Measurements from ENCODE around the gene SCFD2. TPM values are rescaled to one million over a fixed set of nuclear protein-coding genes. Genes with fewer than 3 reads are reported as not detected.
"Not testable (repeated sequence)": the region's sequence is repeated elsewhere in the genome, so short reads cannot be mapped to it uniquely, and the experiment has no call there.

Gene SCFD2
- total RNA-seq, 1 donor from 2014 or later: 13.2 TPM

- Histone ChIP-seq H3K27me3 (ENCODE audit: low read depth) (no peaks in the 10 kb centered on the region), H3K27ac (no peak overlapping the region), H3K36me3 (no peaks in the 10 kb centered on the region), H3K9me3 (no peaks in the 10 kb centered on the region), H3K4me1 (no peaks in the 10 kb centered on the region), H3K4me3 (no peak overlapping the region)
- no peak for DNase-seq
- intact Hi-C loops (cut with DNase I): no loop called here
- ATAC-seq: no peak
- TF ChIP-seq, protein P1, sequence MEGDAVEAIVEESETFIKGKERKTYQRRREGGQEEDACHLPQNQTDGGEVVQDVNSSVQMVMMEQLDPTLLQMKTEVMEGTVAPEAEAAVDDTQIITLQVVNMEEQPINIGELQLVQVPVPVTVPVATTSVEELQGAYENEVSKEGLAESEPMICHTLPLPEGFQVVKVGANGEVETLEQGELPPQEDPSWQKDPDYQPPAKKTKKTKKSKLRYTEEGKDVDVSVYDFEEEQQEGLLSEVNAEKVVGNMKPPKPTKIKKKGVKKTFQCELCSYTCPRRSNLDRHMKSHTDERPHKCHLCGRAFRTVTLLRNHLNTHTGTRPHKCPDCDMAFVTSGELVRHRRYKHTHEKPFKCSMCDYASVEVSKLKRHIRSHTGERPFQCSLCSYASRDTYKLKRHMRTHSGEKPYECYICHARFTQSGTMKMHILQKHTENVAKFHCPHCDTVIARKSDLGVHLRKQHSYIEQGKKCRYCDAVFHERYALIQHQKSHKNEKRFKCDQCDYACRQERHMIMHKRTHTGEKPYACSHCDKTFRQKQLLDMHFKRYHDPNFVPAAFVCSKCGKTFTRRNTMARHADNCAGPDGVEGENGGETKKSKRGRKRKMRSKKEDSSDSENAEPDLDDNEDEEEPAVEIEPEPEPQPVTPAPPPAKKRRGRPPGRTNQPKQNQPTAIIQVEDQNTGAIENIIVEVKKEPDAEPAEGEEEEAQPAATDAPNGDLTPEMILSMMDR (IDR thresholded peaks at IDR 0.05): no peak
Measured at GRCh38 chr4:53267026-53267425, 98.8 kb downstream of the SCFD2 start.

DNA sequence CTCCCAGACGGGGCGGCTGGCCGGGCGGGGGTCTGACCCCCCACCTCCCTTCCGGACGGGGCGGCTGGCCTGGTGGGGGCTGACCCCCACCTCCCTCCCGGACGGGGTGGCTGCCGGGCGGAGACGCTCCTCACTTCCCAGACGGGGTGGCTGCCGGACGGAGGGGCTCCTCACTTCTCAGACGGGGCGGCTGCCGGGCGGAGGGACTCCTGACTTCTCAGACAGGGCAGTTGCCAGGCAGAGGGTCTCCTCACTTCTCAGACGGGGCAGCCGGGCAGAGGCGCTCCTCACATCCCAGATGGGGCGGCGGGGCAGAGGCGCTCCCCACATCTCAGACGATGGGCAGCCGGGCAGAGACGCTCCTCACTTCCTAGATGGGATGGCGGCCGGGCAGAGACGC lies 109.9 kb downstream of the SCFD2 start:
- DNase-seq; H3K27ac ChIP-seq; H3K27me3 ChIP-seq (ENCODE audit: low read depth); intact Hi-C loops (cut with DNase I); H3K36me3 ChIP-seq; H3K4me1 ChIP-seq; H3K9me3 ChIP-seq; ATAC-seq; H3K4me3 ChIP-seq: not testable (repeated sequence)

- no peak for ATAC-seq
- DNase-seq: no peak
- H3K4me3 ChIP-seq: no peak overlapping the region
- intact Hi-C loops (cut with DNase I): no loop called here
- no peaks in the 10 kb centered on the region for H3K27me3 ChIP-seq (ENCODE audit: low read depth)
- TF ChIP-seq, protein P1 (IDR thresholded peaks at IDR 0.05): no peak
- no peaks in the 10 kb centered on the region for H3K36me3 ChIP-seq
- peaks cover 5% of the 10 kb centered on the region for H3K9me3 ChIP-seq
- no peak overlapping the region for H3K27ac ChIP-seq
- no peaks in the 10 kb centered on the region for H3K4me1 ChIP-seq
Measured at GRCh38 chr4:53240573-53240972, 125.3 kb downstream of the SCFD2 start.

GRCh38 chr4:53238352-53238751 lies 127.5 kb downstream of the SCFD2 start:
- H3K27me3 ChIP-seq (ENCODE audit: low read depth); H3K27ac ChIP-seq; DNase-seq; H3K9me3 ChIP-seq; ATAC-seq; H3K4me1 ChIP-seq; H3K4me3 ChIP-seq; intact Hi-C loops (cut with DNase I); H3K36me3 ChIP-seq: not testable (repeated sequence)

DNA sequence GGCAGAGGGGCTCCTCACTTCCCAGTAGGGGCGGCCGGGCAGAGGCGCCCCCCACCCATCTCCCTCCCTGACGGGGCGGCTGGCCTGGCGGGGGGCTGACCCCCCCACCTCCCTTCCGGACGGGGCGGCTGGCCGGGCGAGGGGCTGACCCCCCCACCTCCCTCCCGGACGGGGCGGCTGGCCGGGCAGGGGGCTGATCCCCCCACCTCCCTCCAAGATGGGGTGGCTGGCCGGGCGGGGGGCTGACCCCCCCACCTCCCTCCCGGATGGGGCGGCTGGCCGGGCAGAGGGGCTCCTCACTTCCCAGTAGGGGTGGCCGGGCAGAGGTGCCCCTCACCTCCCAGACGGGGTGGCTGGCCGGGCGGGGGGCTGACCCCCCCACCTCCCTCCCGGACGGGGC lies 128.1 kb downstream of the SCFD2 start:
- H3K4me1 ChIP-seq; H3K27ac ChIP-seq; H3K9me3 ChIP-seq; DNase-seq; H3K4me3 ChIP-seq; intact Hi-C loops (cut with DNase I); H3K27me3 ChIP-seq (ENCODE audit: low read depth); H3K36me3 ChIP-seq; ATAC-seq: not testable (repeated sequence)

- DNase-seq; ATAC-seq; intact Hi-C loops (cut with DNase I): not testable (repeated sequence)
Measured at GRCh38 chr4:53236624-53237023, 129.2 kb downstream of the SCFD2 start.

DNA sequence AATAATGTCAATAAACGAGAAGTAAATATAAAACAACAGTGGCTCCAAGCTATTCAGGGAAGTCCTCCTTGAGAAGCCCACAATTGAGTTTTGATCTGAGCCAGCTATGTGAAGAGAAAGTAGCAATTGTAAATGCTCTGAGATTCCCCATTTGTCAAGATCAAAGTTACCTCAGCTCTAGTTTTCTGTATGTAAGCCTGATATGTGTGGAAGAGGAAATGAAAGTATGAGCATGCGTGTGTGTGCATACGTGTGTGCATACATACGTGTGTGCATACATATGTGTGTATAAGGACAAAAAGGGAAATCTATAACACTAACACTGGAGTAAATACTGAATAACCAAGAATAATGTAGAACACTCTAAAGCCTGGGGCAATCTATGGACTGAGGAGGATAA lies 130.3 kb downstream of the SCFD2 start:
- no peak overlapping the region for H3K27ac ChIP-seq
- no peaks in the 10 kb centered on the region for H3K27me3 ChIP-seq (ENCODE audit: low read depth)
- no peak for DNase-seq
- no peak overlapping the region for H3K4me3 ChIP-seq
- H3K36me3 ChIP-seq: no peaks in the 10 kb centered on the region
- TF ChIP-seq, protein P1 (IDR thresholded peaks at IDR 0.05): no peak
- ATAC-seq: no peak
- intact Hi-C loops (cut with DNase I): no loop called here
- no peaks in the 10 kb centered on the region for H3K4me1 ChIP-seq
- H3K9me3 ChIP-seq: no peaks in the 10 kb centered on the region

More at GRCh38 chr4:53236624-53237023, 129.2 kb downstream of the SCFD2 start:
- not testable (repeated sequence) for H3K27me3 ChIP-seq (ENCODE audit: low read depth); H3K4me1 ChIP-seq; H3K9me3 ChIP-seq; H3K4me3 ChIP-seq; H3K36me3 ChIP-seq; H3K27ac ChIP-seq

DNA sequence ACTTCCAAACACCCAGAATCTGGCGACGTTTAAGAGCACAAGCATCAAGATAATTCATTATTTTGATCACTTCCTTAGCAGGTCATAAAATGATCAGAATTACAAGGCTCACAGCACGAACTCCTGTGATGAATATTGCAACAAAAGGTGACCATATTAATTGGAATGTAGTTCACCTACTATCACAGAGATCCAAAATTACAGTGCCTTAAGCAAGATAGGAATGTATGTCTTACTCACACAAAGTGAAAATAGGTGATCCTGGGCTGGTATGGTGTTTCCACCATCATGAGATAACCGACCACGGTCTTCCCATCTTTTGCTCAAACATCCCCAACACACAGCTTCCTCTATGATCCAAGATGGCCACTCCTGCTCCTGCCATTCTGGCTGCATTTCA lies 131.2 kb downstream of the SCFD2 start:
- H3K27me3 ChIP-seq (ENCODE audit: low read depth): no peaks in the 10 kb centered on the region
- intact Hi-C loops (cut with DNase I): no loop called here

More for the DNA sequence above, 131.2 kb downstream of the SCFD2 start:
- H3K4me3 ChIP-seq: no peak overlapping the region
- no peak overlapping the region for H3K27ac ChIP-seq
- ATAC-seq: no peak
- TF ChIP-seq, protein P1 (IDR thresholded peaks at IDR 0.05): no peak
- H3K36me3 ChIP-seq: no peaks in the 10 kb centered on the region
- no peaks in the 10 kb centered on the region for H3K9me3 ChIP-seq
- DNase-seq: no peak
- H3K4me1 ChIP-seq: no peaks in the 10 kb centered on the region

All from lower lobe of right lung (tissue), 2 donors.